G401.6 (cell line): Measurements from ENCODE around the gene NAA25.

Experiments used
- FAIRE-seq: peaks from 2 replicates; lab custom pipeline; 2012; peaks lifted over from hg19 to GRCh38; lab: Jason Lieb, UNC

Gene NAA25

GRCh38 chr12:112108202-112109079 is at the start of gene NAA25:
Gene NAA25, minus strand, starts transcription at chr12:112108783. Its CDS starts 10 bp downstream, at chr12:112108773.
- no peak for FAIRE-seq

- no peak for FAIRE-seq
Measured at GRCh38 chr12:112153893-112154219, 45.3 kb upstream of the NAA25 start.

- FAIRE-seq = no peak
Measured at GRCh38 chr12:112153181-112153892, 44.8 kb upstream of the NAA25 start.

- no peak for FAIRE-seq
Measured at GRCh38 chr12:112151766-112152541, 43.4 kb upstream of the NAA25 start.

GRCh38 chr12:112149596-112149995 is 41.0 kb upstream of the NAA25 start:
- no peak for FAIRE-seq

- FAIRE-seq = no peak
Measured at GRCh38 chr12:112148031-112148513, 39.5 kb upstream of the NAA25 start.

- FAIRE-seq = no peak
Measured at GRCh38 chr12:112146123-112146522, 37.5 kb upstream of the NAA25 start.

GRCh38 chr12:112140728-112141127 is 32.1 kb upstream of the NAA25 start:
- FAIRE-seq = no peak

GRCh38 chr12:112134731-112135130 is 26.1 kb upstream of the NAA25 start:
- no peak for FAIRE-seq

- FAIRE-seq = no peak
Measured at GRCh38 chr12:112133418-112133817, 24.8 kb upstream of the NAA25 start.

GRCh38 chr12:112131686-112132085 is 23.1 kb upstream of the NAA25 start:
- no peak for FAIRE-seq

- FAIRE-seq = no peak
Measured at GRCh38 chr12:112130441-112130998, 21.9 kb upstream of the NAA25 start.

- no peak for FAIRE-seq
Measured at GRCh38 chr12:112126911-112127310, 18.3 kb upstream of the NAA25 start.

- no peak for FAIRE-seq
Measured at GRCh38 chr12:112126000-112126438, 17.4 kb upstream of the NAA25 start.

GRCh38 chr12:112125250-112125999 is 16.8 kb upstream of the NAA25 start, which contains the start of gene TRAFD1:
Gene TRAFD1, plus strand, starts transcription at chr12:112125560. Its CDS starts 4,963 bp downstream, at chr12:112130523.
- FAIRE-seq = peak; percentile 90

- FAIRE-seq = no peak
Measured at GRCh38 chr12:112124918-112125249, 16.3 kb upstream of the NAA25 start.

GRCh38 chr12:112122823-112123690 is 14.5 kb upstream of the NAA25 start:
- no peak for FAIRE-seq

GRCh38 chr12:112121780-112122565 is 13.4 kb upstream of the NAA25 start:
- no peak for FAIRE-seq

GRCh38 chr12:112117685-112118084 is 9.1 kb upstream of the NAA25 start:
- no peak for FAIRE-seq
